HG03103 (cell line): ENCODE measurements around the gene LSM2.
A peak's percentile ranks its signal among the peaks of the same experiment; 100 is the strongest.
"Not testable (repeated sequence)": the region's sequence is repeated elsewhere in the genome, so short reads cannot be mapped to it uniquely, and the experiment has no call there.

Experiments used
- ATAC-seq: cut with Tn5 transposase; IDR thresholded peaks from one replicate; pipeline ENCODE4 v1.9.1; 2021; ENCODE audit warnings: low read depth; ENCODE audit not compliant: unreplicated experiment

The LSM2 gene

DNA sequence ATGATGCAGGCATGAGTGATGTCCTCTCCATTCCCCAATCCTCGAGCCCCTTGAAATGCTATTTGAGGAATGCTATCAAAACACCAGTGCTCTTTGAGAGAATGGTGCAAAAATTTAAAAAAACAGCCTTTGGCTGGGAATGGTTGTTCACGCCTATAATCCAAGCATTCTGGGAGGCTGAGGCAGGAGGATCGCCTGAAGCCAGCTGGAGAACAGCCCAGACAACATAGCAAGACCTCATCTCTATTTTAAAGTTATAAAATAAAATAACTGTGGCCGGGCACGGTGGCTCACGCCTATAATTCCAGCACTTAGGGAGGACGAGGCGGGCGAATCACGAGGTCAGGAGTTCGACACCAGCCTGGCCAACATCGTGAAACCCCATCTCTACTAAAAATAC is 7.0 kb downstream of the LSM2 start:
- no peak for ATAC-seq

DNA sequence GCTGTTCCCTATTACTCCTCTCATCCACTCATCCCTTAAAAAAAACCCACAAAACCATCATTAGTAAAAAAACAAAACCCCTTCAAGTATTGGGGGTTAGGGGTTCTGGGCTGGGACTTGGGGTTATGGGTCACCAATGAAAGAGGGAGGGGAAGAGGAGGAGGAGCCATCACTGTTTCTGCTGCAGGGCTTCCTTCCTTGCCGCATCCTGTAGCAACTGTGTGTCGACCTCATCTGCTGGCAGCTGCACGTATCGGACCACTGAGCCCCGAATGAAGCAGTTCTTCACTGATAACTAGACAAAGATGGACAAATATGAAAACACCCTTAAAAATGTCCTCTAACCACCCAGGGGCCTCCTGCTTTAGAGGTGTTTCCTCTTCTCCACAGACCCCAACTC is 9.2 kb downstream of the LSM2 start:
- no peak for ATAC-seq

DNA sequence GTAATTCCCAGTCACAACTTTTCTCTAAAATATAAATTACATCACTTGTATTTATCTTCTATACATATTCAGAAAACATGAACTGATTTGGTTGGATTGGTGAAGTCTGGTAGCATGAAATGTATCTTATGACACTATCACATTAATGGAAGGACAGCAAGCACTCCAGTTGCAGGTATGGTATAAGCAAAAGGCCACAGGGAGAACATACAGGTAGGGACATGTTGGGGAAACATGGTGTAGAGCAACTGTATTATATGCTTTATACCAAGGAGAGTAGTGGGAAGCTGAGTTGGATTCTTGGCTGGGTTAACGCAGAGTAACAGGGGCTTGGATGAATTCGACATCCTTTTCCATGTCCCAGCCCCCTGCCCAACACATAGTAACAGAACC is 9.8 kb downstream of the LSM2 start:
- no peak for ATAC-seq

DNA sequence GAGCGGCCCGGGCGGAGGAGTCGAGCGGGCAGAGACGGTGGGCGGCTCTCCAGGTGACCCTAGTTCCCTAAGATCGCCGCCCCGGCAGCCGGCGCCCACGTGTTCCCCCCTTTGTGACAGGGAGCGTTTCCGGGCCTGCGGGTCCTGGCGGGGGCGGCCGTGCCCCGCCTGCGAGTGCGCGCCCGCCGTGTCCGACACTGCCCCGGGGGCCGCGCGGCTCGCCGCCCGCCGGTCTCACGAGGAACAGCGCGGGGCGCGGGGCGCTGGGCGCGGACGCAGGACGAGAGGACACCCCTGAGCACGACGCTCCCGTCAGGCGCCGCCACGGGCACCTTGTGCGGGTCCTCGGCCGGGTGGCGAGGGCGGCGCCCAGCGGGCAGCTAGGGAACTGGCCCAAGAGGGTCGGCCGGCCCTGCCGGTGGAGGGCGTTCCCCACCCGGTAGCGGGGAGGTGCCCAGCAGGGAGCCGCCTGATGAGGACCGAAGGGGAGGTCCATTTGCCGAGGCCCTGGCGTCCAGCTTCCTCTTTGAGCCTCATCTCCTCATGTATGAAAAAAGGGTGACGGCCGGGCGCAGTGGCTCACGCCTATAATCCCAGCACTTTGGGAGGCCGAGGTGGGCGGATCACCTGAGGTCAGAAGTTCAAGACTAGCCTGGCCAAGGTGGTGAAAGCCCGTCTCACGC is 11.0 kb downstream of the LSM2 start, which contains the start of gene VARS1:
TSS of gene VARS1 (minus strand) at position 137 of the 683 bp plus-strand sequence. CDS start 535 bp downstream, outside the sequence.
- peak; percentile 63 for ATAC-seq

DNA sequence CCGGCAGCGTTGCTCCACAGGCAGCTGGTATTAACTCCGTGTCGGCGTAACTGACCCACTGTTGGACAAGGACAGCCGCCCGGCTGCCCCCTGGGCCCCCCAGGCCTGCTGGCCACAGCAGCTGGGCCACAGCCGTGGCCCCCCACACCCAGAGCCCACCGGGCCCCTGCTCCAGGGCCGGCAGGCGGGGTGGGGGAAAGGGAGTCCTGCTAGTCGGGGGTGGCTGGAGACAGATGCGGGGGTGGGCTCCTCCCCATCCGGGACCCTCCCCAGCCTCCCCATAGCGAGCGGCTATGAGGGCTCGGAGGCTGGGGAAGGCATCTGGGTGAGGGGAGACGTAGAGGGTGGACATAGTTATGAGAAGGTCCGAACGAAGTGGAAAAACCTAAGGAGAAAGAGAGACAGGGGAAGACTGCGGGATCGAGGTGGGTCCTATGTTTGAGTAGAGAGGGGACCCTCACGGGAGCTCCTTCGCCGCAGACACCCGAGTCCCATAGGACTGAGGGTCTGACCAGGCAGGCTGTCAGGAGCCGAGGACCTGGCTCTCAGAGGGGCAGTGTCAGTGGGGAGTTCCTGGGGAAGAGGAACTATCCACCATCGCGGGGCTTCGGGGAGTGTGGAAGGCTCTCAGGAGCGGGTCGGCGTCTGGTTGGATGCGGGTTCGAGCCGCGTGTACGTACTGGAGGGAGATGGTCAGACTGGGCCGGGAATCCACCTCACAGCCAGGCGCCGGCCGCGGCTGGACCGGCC is 11.7 kb downstream of the LSM2 start:
- no peak for ATAC-seq

DNA sequence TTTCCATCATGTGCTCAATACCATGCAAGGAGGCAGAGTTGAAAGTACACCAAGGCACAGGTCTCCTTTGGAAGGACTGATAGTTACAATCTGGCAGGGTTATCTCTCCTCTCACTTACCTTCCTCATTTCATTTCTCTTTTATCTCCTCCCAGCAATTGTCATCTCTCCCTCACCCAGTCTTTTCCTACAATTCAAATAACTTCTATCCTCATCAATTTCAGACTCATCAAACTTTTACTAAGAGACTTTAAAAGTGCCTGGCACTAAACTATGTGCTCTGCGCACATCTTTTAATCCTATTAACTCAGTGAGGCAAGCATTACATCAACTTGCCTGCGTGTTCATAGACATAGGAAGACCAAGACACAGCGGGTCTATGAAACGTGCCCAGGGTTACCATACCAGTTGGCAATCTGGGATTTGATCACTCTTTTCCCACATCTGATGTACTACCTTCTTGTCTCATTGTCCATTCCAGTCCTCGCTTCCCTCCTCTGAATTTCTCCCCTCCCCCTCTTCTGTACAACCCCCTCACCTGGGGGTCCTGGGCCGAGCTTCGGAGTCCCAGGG is 12.4 kb downstream of the LSM2 start:
- ATAC-seq = no peak

DNA sequence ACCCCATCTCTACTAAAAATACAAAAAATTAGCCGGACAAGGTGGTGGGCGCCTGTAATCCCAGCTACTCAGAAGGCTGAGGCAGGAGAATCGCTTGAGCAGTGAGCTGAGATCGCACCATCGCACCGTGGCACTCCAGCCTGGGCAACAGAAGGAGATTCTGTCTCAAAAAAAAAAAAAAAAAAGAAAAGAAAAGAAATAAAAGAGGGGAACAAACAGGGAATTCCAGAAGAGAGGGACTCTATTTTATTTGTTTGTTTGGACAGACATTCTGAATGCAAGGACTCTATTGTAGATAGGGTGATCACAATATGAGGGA is 12.9 kb downstream of the LSM2 start:
- not testable (repeated sequence) for ATAC-seq

DNA sequence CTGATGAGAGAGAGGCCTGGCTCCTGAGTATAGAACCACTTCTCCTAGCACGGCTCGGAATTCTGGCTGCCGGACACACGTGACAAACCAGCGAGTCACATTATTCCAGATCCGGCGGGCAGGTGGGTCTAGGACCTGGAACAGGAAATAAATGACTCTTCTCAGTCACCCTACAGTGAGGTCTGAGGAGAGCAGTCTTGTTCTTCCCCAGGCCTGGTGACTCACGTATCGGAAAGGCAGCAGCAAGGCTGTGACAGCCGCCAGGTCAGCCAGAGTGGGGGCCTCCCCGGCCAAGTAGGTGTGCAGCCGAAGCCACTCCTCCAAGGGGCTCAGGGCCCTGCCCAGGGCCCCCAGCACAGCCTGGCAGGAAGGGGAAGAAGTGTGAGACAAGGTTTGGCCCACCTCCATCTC is 14.0 kb downstream of the LSM2 start:
- no peak for ATAC-seq

DNA sequence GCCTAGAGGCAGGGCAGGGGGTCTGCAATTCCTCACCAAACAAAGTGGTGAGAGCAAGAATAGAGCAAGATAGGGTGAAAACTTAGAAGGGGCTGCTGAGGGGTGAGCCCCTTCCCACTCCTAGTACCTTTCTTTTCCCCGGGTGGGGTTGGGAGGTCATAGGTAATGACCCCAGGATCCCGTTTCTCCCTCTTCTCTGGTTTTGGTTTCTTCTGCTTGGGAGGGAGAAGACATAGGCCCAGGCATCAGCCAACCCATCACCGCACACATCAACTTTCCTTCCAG is 14.7 kb downstream of the LSM2 start:
- no peak for ATAC-seq

DNA sequence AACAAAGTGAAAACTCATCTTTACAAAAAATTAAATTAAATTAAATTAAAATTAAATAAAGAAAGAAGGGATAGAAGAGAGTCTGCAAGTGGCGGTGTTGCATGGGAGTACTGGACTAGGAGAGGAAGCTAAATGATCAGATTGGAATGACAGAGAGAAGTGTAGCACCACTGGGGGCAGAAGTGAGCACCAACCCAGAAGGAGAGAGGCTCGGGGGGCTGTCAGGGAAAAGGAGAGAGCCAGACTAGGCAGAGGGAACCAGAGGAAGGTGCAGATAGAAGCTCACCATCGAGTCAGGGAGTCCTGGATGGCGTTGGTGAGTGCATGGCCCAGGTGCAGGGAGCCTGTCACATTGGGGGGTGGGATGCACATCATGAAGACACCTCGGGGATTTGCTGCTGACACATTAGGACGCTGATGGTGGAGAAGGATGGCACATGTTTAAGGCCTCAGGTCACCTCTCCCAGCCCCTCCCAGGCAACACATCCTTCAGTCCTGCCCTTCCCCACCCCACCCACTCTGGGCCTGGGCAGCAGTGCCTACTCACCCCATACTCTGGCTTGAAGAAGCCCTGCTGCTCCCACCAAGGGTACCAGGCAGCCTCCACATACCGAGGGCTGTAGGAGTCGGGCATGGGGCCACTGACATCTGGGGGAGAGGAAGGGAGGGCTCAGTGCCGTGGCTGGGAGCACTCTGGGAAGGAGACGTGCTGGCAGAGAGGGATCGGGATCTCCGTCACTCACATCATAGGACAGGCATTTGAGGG is 15.3 kb downstream of the LSM2 start:
- no peak for ATAC-seq

DNA sequence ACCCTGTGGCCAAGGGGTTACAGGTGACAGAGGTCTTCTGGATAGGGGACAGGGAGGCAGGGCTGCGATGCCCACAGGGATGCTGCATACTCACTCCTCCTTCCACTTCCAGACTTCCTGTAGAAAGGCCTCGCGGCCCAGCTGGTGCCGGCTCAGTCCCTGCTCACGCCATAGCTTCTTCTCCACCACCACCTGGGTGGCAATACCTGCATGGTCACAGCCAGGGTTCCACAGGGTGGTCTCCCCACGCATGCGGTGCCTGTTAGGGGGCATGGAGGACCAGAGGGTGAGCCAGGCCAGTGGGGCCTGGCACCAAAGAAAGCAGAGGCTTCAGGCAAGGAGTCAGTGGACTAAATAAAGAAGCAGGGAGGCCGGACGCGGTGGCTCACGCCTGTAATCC is 21.3 kb downstream of the LSM2 start:
- ATAC-seq = no peak

DNA sequence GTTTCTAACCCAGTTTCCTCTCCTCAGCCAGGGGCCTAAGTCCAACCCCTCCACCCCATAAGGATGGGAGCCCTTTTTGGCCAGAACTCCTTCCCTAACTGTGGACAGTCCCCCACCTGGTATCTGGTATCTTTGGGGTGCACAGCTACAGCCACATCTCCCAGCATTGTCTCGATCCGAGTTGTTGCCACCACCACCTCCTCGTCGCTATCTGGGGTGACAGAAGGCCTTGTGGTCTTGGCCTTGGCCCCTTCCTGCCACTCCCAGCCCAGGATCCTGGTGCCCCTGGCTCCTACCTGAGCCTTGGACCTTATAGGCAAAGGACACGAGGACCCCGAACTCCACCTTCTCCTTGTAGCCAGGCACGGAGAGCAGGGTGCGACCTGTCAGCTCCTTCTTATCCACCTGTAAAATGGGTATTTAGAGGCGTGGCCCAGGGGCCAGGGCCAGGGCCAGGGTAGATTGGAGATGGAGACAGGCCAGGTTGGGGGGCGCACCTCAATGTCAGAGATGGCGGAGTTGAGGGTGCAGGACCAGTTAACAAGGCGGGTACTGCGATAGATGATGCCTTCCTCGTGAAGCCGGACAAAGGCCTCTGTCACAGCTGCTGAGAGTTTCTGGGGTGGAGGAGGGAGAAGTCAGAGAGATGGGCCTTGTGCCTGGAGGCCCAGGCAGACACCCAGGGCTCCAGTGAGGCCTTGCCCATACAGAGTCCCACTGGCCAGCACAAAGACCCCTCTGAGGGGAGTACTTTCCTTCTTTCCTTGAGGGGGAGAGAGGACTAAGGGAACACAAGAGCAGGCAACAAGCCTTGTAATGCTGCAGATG is 22.5 kb downstream of the LSM2 start:
- no peak for ATAC-seq

DNA sequence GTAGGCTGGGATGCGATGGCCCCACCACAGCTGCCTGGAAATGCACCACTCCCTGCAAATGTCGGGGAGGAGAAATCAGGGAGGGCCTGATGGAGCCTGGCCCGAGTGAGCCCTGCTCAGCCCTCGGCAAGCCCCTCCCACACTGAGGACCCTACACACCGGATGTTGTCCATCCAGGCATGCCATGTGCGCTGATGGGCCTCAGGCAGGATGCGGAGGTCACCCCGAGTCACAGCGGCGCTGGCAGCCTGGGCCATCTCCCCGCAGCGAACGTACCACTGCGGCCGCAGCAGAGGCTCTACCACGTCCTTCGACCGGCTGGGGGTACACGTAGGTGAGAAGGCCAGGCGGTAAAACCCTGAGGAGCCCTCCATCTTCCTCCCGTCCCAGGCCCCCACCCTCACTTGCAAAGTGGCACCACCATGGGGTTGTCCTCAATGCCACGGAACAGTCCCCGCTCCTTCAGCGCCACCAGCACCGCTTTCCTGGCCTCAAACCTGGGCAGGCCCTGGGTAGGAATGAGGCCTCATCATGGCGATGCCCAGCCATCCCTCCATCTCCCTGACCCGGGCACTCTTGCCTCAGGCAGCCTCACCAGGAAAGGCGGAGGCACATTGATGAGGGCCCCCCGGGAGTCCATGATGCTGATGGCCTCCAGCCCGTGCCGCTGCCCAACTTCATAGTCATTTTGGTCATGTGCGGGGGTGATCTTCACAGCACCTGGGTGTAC is 24.5 kb downstream of the LSM2 start:
- ATAC-seq = no peak

DNA sequence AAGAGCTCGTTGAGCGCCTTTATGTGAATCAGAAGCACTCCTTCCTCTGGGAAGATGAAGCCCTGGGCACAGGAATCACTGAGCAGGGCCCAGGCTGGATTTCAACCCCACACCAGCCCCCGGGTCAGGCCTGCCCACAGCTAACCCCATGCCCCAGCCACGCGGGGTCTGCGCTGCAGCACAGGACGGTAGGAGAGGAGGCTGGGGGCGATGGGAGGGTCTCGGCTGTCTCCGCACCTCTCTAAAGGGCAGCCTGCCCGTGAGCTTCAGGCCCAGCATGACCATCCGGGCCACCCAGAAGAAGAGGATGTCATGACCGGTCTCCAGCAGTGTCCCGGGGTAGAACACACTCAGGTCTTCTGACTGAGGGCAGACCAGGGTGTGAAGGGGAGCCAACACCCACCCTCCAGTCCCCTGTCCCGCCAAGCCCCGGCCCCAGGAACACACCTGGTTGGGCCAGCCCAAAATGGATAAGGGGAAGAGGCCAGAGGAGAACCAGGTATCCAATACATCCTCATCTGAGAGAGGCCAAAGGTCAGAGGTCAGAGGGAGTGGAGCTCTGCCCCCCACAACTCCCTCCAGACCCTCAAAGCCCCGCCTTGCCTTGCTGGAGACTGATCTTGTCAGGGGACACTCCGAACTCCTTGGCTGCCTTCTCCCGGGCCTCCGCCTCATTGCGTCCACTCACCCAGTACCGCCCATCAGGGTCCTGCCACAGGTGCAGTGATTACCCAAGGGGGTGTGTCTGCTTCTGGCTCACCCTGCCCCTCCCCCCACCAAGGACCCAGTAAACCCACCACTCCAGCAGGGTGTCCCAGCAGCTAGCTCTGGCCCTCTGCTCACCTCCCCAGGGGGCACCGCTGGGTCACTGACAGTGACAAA is 25.3 kb downstream of the LSM2 start:
- no peak for ATAC-seq

DNA sequence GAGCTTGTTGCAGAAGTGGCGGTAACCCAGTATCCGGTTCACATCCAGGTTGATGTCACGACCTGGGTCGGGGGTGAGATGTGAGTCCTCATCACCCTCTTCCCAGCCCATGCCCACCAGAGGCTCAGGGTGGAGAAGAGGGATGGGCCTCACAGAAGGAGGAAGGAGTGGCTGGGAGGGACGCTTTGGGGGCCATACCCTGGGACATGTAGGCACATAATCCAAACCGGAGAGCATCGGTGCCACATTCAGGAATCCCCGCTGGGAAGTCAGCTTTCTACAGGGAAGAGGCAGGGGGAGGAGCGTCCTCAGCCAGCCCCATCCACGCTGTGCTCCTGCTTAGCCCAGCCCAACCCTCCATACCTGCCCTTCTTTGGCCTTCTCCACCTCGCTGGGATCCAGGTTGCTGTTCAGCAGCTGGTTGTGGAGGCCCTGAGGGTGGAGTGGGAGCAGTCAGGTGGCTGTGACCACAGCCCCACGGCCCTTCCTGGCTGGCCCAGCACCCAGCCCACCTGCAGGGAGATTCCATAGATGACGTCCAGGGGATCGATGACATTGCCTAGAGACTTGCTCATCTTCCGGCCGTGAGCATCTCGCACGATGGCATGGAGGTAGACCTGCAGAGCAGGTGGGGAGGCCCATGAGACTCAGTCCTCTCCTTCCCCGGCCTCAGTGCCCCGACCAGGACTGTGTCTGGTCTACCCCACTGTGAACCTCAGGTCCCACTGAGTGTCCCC is 26.1 kb downstream of the LSM2 start:
- ATAC-seq = no peak

DNA sequence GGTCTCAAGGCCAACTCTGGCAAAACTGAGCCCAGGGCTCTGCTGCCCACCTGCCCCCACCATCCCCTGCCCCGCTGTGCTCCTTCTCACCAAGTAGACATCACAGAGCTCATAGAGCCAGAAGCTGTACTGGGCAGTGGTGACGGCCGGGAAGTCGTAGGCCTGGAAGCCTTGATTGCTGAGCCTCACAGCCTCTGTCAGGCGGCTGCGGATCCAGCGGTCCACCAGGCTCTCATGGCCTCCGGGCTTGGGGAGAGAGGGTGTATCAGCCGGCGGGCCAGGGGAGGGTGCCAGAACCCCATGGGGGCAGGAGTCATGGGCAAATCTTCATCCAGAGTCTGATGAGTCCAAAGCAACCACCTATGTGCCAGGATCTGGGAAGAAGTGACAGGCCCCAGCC is 26.9 kb downstream of the LSM2 start:
- no peak for ATAC-seq

DNA sequence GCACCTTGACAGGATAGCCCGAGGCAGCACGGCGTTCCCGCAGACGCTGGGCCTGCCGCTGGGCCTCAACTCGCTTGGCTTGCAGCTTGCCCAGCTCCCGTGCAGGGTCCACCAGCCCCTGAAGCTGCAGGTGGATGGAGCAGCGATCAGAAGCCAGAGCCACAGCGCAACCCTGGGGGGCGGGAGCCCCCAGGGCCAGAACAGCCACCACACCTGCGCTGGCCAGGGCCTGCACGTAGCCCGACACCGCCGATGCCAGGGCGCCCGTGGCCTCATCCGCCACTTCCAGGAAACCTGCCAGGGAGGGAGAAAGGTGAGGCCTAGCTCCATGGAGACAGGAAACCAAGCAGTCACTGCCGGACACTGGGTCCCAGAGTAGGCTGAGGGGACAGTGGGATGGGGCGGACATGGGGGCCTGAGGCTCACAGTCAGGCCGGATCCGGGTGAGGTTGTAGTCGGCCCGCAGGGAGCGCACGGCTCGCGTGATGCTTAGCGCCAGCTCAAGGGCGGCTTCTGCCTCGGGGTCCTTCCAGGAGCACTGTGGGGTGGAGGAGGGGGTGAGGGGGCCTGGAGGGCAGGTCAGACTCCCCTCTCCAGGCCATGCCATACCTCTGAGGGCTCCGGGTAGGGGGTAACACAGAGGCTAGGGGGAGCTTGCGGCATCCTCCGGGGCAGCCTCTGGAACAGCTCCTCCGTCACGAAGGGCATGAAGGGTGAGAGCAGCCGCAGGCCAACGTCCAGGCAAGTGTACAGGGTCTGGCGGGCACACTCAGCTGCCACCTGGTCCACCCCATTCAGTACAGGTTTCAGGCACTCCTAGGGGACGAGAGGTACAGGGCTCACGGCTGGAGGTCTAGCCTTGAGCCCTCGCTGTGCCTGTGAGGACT is 27.5 kb downstream of the LSM2 start:
- no peak for ATAC-seq
